Mononuclear cell (primary cell): ENCODE data around the gene KLHL22. TPM values are rescaled to one million over a fixed set of nuclear protein-coding genes. Genes with fewer than 3 reads are reported as not detected.
A peak's percentile ranks its signal among the peaks of the same experiment; 100 is the strongest.
"Not testable (repeated sequence)": the region's sequence is repeated elsewhere in the genome, so short reads cannot be mapped to it uniquely, and the experiment has no call there.

Source experiments
- H3K27me3 ChIP-seq: 2 replicates; pipeline ENCODE4 v1.6.0; 2011; ENCODE audit warnings: low read length, control low read depth; ENCODE audit not compliant: insufficient read depth
- H3K4me1 ChIP-seq: 2 replicates; pipeline ENCODE4 v1.5.1; 2011; ENCODE audit warnings: mild to moderate bottlenecking, low read length, control low read depth; ENCODE audit not compliant: insufficient read depth
- H3K4me3 ChIP-seq: 2 replicates; pipeline ENCODE4 v1.5.1; 2011; ENCODE audit warnings: mild to moderate bottlenecking, low read length, moderate library complexity
- H3K9me3 ChIP-seq: 2 replicates; pipeline ENCODE4 v1.5.1; 2011; ENCODE audit warnings: low read depth, mild to moderate bottlenecking, control low read depth, low read length
- total RNA-seq: library from RNA; depleted of rRNA; stranded (reverse); fragments of >200 nt; gene quantifications from one replicate; pipeline ENCODE4 v1.2.3, GENCODE V29; 2012

Gene KLHL22, protein sequence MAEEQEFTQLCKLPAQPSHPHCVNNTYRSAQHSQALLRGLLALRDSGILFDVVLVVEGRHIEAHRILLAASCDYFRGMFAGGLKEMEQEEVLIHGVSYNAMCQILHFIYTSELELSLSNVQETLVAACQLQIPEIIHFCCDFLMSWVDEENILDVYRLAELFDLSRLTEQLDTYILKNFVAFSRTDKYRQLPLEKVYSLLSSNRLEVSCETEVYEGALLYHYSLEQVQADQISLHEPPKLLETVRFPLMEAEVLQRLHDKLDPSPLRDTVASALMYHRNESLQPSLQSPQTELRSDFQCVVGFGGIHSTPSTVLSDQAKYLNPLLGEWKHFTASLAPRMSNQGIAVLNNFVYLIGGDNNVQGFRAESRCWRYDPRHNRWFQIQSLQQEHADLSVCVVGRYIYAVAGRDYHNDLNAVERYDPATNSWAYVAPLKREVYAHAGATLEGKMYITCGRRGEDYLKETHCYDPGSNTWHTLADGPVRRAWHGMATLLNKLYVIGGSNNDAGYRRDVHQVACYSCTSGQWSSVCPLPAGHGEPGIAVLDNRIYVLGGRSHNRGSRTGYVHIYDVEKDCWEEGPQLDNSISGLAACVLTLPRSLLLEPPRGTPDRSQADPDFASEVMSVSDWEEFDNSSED
- 23.6 TPM for total RNA-seq

DNA sequence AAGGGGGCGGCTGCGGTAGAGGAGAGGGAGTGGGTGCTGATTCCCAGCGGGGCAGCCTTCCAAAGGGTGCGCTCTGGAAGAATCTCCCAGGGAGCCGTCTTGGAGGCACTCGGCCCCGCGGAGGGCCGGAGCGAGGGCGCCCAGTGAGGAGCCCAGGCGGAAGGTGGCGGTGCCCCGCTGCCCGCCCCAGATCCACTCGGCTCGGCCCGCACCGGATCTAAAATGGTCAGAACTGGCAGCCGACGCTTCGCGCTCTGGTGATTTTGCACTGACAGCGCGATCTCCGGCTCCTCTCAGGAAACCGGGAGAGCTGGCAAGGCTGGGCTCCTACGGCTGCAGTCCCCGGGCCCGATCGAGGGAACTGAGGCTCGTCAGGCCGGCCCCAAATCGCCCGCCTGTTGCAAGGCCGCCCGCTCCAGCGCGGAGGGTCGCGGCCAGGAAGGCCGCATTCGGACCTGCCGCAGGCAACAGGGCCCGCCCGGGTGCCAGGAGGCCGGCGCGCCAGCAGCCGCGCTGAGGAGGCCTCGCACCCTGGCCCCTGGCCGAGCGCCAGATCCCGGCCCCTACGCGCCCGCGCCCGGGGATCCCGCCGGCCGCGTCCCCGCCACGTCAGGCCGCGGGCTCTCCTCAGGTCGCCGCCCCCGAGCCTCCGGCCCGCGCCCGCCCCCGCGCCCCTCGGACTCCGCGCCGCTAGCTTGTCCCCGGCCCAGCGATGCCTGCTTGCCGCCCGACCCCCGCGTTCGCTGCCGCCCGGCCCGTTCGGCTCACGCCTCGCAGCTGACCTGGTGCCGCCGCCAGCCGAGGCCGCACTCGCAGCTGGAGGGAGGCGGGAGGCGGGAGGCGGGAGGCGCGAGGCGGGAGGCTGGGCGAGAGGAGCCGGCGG, at the start of gene KLHL22:
KLHL22 (minus strand) TSS at position 818 of the 883 bp plus-strand sequence. CDS start 6,584 bp downstream, outside the sequence.
- H3K4me3 ChIP-seq, result peak within 1 kb of the TSS; percentile 65
- H3K4me1 ChIP-seq, result peaks cover 33% of the 10 kb centered on the region
- H3K27me3 ChIP-seq, result no peaks in the 10 kb centered on the region
- no peaks in the 10 kb centered on the region for H3K9me3 ChIP-seq

DNA sequence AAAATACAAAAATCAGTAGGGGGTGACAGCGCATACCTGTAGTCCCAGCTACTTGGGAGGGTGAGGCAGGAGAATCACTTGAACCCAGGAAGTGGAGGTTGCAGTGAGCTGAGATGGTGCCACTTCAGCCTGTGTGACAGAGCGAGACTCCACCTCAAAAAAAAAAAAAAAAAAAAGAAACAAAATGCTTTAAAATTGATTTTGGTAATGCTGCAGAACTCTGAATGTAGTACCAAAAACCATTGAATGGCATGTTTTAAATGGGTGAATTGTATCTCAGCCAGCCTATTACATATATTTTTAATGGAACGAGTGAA, 49.7 kb upstream of the KLHL22 start:
- not testable (repeated sequence) for H3K9me3 ChIP-seq, H3K4me3 ChIP-seq, H3K27me3 ChIP-seq
- peaks cover 49% of the 10 kb centered on the region for H3K4me1 ChIP-seq

DNA sequence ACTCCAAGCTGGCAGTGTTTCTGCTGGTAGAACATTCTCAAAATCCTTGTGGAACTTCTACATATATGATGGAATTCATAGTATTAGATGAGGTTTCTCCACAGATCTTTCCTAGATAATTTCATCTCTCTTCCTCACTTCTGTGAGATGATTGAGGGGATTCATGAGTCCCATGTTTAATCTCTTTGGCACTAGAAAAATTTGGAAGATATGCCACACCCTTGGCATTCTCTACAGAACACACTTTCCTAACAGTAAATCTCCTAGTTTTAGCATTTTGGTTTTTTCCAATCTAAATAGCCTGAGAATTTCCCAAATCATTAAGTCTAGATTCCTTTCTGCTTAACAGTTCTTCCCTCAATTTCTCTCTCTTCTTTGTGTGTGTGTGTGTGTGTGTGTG, 47.1 kb upstream of the KLHL22 start:
- Histone ChIP-seq H3K9me3 (no peaks in the 10 kb centered on the region), H3K27me3 (no peaks in the 10 kb centered on the region), H3K4me3 (no peak overlapping the region), H3K4me1 (peaks cover 27% of the 10 kb centered on the region)

GRCh38 chr22:20542055-20542454, 46.5 kb upstream of the KLHL22 start:
- H3K4me1 ChIP-seq, result peaks cover 27% of the 10 kb centered on the region
- H3K27me3 ChIP-seq, result no peaks in the 10 kb centered on the region
- H3K9me3 ChIP-seq, result no peaks in the 10 kb centered on the region
- H3K4me3 ChIP-seq, result no peak overlapping the region

- H3K4me3 ChIP-seq, H3K27me3 ChIP-seq, H3K9me3 ChIP-seq: not testable (repeated sequence)
- peaks cover 13% of the 10 kb centered on the region for H3K4me1 ChIP-seq
Measured at GRCh38 chr22:20538875-20539274, 43.3 kb upstream of the KLHL22 start.

- Histone ChIP-seq H3K4me3 (no peak overlapping the region), H3K4me1 (peaks cover 21% of the 10 kb centered on the region), H3K27me3 (no peaks in the 10 kb centered on the region), H3K9me3 (no peaks in the 10 kb centered on the region)
Measured at GRCh38 chr22:20537983-20538382, 42.4 kb upstream of the KLHL22 start.

- Histone ChIP-seq H3K9me3 (no peaks in the 10 kb centered on the region), H3K27me3 (no peaks in the 10 kb centered on the region), H3K4me1 (peaks cover 27% of the 10 kb centered on the region), H3K4me3 (no peak overlapping the region)
Measured at GRCh38 chr22:20537325-20537756, 41.7 kb upstream of the KLHL22 start.

DNA sequence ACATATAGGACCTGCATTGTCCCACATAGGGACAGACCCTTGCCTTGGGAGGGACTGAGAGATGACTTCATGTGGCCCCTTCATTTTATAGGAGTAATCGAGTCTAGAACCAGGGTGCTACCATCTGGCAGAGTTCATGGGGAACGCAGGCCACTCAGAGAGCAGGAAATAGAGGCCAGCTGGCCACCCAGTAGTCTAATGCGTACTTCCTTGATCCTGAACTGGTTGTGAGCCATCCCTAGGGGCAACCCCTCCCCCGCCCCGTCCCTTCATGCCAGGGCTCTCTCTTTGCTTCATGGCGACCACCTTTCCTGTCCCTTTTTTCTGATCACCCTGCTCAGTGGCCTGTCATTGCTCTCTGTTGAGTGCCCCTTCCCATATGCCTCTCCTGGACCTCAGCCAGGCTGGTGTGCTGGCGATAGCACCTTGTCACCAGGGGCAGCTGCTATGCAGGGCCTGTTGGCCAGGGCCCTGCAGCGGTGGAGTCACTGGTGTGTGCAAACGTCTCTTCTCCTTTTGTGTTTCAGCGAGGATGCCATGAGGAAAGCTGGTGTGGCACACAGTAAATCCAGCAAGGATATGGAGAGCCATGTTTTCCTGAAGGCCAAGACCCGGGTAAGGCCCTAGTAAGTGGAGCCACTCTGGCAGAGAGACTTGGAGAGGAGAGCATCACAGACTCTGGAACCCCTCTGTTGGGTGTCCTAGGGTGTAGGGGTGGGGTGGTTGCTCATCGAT, 41.2 kb upstream of the KLHL22 start:
- Histone ChIP-seq H3K27me3 (no peaks in the 10 kb centered on the region), H3K4me3 (no peak overlapping the region), H3K9me3 (no peaks in the 10 kb centered on the region), H3K4me1 (peaks cover 33% of the 10 kb centered on the region)

DNA sequence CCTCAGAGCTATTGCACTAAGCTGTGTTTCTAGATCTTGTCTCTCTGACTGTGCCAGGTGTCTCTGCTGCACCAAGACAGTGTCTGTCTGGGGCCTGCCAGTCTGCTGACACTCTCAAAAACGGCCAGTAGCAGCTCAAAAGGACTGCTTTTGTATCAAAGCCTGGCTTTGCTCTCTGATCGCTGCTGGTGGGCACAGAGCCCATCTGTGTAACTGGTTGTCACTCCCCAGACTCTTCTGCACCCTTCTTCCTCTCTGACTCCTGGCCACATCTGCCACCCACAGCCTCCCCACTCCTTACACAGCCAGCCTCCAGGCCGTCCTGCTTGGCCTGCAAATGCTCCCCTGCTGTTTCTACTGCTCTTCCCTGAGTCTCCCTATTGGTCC, 38.3 kb upstream of the KLHL22 start:
- Histone ChIP-seq H3K4me1 (peaks cover 40% of the 10 kb centered on the region), H3K27me3 (no peaks in the 10 kb centered on the region), H3K4me3 (no peak overlapping the region), H3K9me3 (no peaks in the 10 kb centered on the region)

DNA sequence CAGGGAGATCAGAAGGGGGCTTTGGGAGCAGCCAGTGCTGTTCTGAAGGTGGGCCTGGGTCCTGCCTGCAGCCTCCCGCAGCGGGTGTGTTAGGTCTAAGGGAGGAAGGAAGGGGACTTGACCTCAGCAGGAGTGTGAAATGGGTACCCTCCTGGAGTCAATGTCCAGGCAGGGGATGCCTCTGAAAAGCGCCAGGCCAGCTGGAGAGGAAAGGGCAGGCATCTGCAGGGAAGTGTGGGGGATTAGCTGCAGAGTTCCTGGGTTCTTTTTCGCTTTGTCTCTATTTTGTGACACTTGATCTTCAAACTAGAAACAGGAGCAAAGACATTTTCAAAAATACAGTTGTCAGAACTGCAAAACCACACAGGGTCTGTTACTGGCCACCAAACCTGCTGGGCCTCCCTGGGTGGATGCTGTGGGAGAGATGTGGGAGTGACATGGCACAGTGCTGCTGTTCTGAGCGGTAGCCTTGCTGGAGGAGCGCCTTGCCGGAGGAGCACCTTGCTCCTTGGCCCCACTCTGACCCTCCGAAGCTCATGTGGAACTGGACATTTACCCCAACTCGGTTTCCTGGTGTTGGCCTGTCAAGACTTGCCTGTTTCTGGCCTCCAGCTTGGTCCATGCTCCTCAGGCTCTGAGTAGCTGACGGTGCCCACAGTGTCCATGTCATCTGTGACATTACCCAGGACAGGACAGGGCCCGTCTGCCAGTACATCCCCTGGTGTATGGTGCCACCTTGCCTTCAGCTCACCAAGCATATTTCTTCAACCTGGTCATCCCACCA, 37.7 kb upstream of the KLHL22 start:
- Histone ChIP-seq H3K27me3 (no peaks in the 10 kb centered on the region), H3K4me1 (peaks cover 40% of the 10 kb centered on the region), H3K4me3 (no peak overlapping the region), H3K9me3 (no peaks in the 10 kb centered on the region)

DNA sequence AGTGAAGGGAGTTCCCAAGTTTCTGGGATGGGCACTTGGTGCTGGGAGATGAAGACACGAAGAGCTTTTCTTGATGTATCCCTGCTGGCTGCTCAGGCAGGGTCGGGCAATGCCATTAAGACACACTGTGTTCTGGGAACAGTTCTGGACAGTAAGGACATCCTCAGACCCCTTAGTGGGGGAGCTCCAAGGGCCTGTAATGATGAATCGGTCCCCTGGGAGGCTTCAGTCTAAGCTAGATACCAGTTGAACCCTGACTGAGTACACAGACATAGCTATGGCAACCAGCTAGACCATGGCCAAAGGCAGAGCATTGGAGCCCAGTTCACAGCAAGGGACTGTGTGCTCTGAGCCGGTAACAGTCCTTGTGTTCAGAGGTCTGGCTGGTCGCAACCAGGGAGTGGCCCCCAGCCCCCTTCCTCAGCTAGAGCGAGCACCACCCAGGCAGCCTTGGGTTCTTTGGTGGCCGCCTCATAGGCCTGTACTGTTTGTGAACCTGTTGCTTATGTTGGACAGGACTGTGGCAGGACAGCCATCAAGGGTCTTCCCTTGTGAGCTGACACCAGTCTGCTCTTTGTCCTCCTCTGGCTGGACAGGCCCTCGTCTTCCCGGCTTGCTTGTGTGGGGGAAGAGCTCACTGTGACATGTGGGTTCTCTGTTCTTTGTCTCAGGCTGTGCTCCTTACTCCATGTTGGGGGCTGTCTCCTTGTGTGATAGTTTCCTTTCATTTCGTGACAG, 36.8 kb upstream of the KLHL22 start:
- no peaks in the 10 kb centered on the region for H3K27me3 ChIP-seq
- H3K4me1 ChIP-seq, result peaks cover 40% of the 10 kb centered on the region
- H3K9me3 ChIP-seq, result no peaks in the 10 kb centered on the region
- no peak overlapping the region for H3K4me3 ChIP-seq

GRCh38 chr22:20531404-20532201, 36.0 kb upstream of the KLHL22 start:
- Histone ChIP-seq H3K9me3 (no peaks in the 10 kb centered on the region), H3K4me1 (peaks cover 37% of the 10 kb centered on the region), H3K27me3 (no peaks in the 10 kb centered on the region), H3K4me3 (no peak overlapping the region)

- H3K27me3 ChIP-seq, result no peaks in the 10 kb centered on the region
- no peaks in the 10 kb centered on the region for H3K9me3 ChIP-seq
- peaks cover 37% of the 10 kb centered on the region for H3K4me1 ChIP-seq
- H3K4me3 ChIP-seq, result no peak overlapping the region
Measured at GRCh38 chr22:20531154-20531403, 35.5 kb upstream of the KLHL22 start.
